Mononuclear cell (primary cell): ENCODE results near the gene ALDH16A1. TPM values are rescaled to one million over a fixed set of nuclear protein-coding genes. Genes with fewer than 3 reads are reported as not detected.

Source experiments
- H3K27me3 ChIP-seq: 2 replicates; pipeline ENCODE4 v1.6.0; 2011; ENCODE audit warnings: low read length, control low read depth; ENCODE audit not compliant: insufficient read depth
- H3K4me1 ChIP-seq: 2 replicates; pipeline ENCODE4 v1.5.1; 2011; ENCODE audit warnings: mild to moderate bottlenecking, low read length, control low read depth; ENCODE audit not compliant: insufficient read depth
- H3K4me3 ChIP-seq: 2 replicates; pipeline ENCODE4 v1.5.1; 2011; ENCODE audit warnings: mild to moderate bottlenecking, low read length, moderate library complexity
- H3K9me3 ChIP-seq: 2 replicates; pipeline ENCODE4 v1.5.1; 2011; ENCODE audit warnings: low read depth, mild to moderate bottlenecking, control low read depth, low read length
- total RNA-seq: library from RNA; depleted of rRNA; stranded (reverse); fragments of >200 nt; gene quantifications from one replicate; pipeline ENCODE4 v1.2.3, GENCODE V29; 2012

The ALDH16A1 gene
- total RNA-seq, 1 donor: 13.7 TPM

GRCh38 chr19:49491804-49492572 is 39.0 kb downstream of the ALDH16A1 start:
- Histone ChIP-seq H3K4me1 (peaks cover 42% of the 10 kb centered on the region), H3K9me3 (no peaks in the 10 kb centered on the region), H3K4me3 (no peak overlapping the region), H3K27me3 (no peaks in the 10 kb centered on the region)

- Histone ChIP-seq H3K9me3 (no peaks in the 10 kb centered on the region), H3K27me3 (no peaks in the 10 kb centered on the region), H3K4me3 (no peak overlapping the region), H3K4me1 (peaks cover 50% of the 10 kb centered on the region)
Observed at GRCh38 chr19:49492573-49493405, 39.8 kb downstream of the ALDH16A1 start.

GRCh38 chr19:49496574-49497008 is 43.6 kb downstream of the ALDH16A1 start:
- no peaks in the 10 kb centered on the region for H3K27me3 ChIP-seq
- peaks cover 57% of the 10 kb centered on the region for H3K4me1 ChIP-seq
- H3K9me3 ChIP-seq: no peaks in the 10 kb centered on the region
- peak overlapping the region; percentile 90 for H3K4me3 ChIP-seq

GRCh38 chr19:49497047-49497788 is 44.2 kb downstream of the ALDH16A1 start:
- Histone ChIP-seq H3K4me1 (peaks cover 63% of the 10 kb centered on the region), H3K9me3 (no peaks in the 10 kb centered on the region), H3K4me3 (peak overlapping the region; percentile 90), H3K27me3 (no peaks in the 10 kb centered on the region)

- peaks cover 68% of the 10 kb centered on the region for H3K4me1 ChIP-seq
- peak overlapping the region; percentile 90 for H3K4me3 ChIP-seq
- H3K9me3 ChIP-seq: no peaks in the 10 kb centered on the region
- H3K27me3 ChIP-seq: no peaks in the 10 kb centered on the region
Observed at GRCh38 chr19:49497789-49498103, 44.7 kb downstream of the ALDH16A1 start.

- no peaks in the 10 kb centered on the region for H3K9me3 ChIP-seq
- H3K27me3 ChIP-seq: no peaks in the 10 kb centered on the region
- peak overlapping the region; percentile 71 for H3K4me3 ChIP-seq
- H3K4me1 ChIP-seq: peaks cover 74% of the 10 kb centered on the region
Observed at GRCh38 chr19:49498475-49498874, 45.5 kb downstream of the ALDH16A1 start.

GRCh38 chr19:49499030-49499670 is 46.1 kb downstream of the ALDH16A1 start:
- Histone ChIP-seq H3K4me3 (peak overlapping the region; percentile 71), H3K4me1 (peaks cover 74% of the 10 kb centered on the region), H3K9me3 (no peaks in the 10 kb centered on the region), H3K27me3 (no peaks in the 10 kb centered on the region)

GRCh38 chr19:49502866-49503581 is 50.0 kb downstream of the ALDH16A1 start:
- Histone ChIP-seq H3K27me3 (no peaks in the 10 kb centered on the region), H3K9me3 (no peaks in the 10 kb centered on the region), H3K4me1 (peaks cover 61% of the 10 kb centered on the region), H3K4me3 (no peak overlapping the region)

GRCh38 chr19:49503582-49503962 is 50.5 kb downstream of the ALDH16A1 start:
- no peaks in the 10 kb centered on the region for H3K27me3 ChIP-seq
- no peak overlapping the region for H3K4me3 ChIP-seq
- peaks cover 56% of the 10 kb centered on the region for H3K4me1 ChIP-seq

GRCh38 chr19:49506575-49507105 is 53.6 kb downstream of the ALDH16A1 start:
- no peaks in the 10 kb centered on the region for H3K27me3 ChIP-seq
- H3K9me3 ChIP-seq: no peaks in the 10 kb centered on the region
- H3K4me1 ChIP-seq: peaks cover 35% of the 10 kb centered on the region
- no peak overlapping the region for H3K4me3 ChIP-seq

More at GRCh38 chr19:49503582-49503962, 50.5 kb downstream of the ALDH16A1 start:
- no peaks in the 10 kb centered on the region for H3K9me3 ChIP-seq

GRCh38 chr19:49507803-49508494 is 54.9 kb downstream of the ALDH16A1 start:
- Histone ChIP-seq H3K4me1 (peaks cover 33% of the 10 kb centered on the region), H3K9me3 (no peaks in the 10 kb centered on the region), H3K4me3 (no peak overlapping the region), H3K27me3 (no peaks in the 10 kb centered on the region)

GRCh38 chr19:49512970-49513745 is 60.1 kb downstream of the ALDH16A1 start:
- H3K27me3 ChIP-seq: no peaks in the 10 kb centered on the region
- H3K9me3 ChIP-seq: no peaks in the 10 kb centered on the region
- H3K4me1 ChIP-seq: peaks cover 67% of the 10 kb centered on the region
- peak overlapping the region; percentile 64 for H3K4me3 ChIP-seq

GRCh38 chr19:49513746-49514118 is 60.7 kb downstream of the ALDH16A1 start:
- peaks cover 67% of the 10 kb centered on the region for H3K4me1 ChIP-seq
- no peaks in the 10 kb centered on the region for H3K27me3 ChIP-seq
- peak overlapping the region; percentile 64 for H3K4me3 ChIP-seq
- H3K9me3 ChIP-seq: no peaks in the 10 kb centered on the region
